Activated CD4-positive, alpha-beta T cell treated with anti-CD3 and anti-CD28 coated beads, Interleukin-2, amount 50 U/mL, for 48 hours (primary cell): ENCODE data around the gene GATD1.
A peak's percentile ranks its signal among the peaks of the same experiment; 100 is the strongest.

ENCODE experiments used
- DNase-seq, 2 experiments: peaks; one replicate each; pipeline ENCODE4 v3.0.0-alpha.2; 2020

GATD1 gene

DNA sequence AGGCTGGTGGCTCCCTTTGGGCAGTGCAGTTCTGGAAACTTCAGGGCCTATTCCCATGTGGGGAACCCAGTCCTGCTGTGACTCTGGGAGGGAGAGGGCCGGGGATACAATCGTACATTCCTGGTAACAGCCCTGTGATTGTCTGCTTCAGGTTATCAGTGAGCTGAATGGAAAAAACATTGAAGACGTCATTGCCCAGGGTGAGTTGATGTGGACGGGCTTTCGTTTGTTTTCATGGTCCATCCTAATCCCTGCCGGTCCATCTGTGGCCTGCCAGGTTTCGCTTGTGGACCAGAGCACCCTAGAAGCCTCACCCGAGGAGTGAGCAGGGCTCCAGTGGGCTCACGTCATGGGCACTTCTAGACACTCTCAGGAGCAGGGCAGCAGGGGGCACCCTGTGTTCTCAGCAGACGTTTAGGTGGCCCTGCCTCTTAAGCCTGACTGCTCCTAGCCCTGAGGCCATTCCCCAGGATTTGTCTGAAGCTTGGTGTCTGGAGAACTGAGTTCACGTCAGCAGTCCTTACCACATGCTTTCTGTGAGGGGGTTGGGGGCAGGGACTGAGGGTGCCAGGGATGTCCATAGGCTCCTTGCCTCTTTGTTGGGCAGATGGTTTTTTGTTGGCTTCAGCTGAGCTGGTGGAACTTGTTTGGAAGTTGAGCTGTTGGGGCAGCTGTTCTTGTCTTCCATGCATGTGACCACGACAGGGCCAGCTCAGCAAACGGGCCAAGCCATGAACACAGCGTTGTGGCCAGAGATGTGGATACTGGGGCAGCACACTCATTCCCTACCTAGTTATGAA, 34.4 kb upstream of the GATD1 start:
- no peak for DNase-seq

DNA sequence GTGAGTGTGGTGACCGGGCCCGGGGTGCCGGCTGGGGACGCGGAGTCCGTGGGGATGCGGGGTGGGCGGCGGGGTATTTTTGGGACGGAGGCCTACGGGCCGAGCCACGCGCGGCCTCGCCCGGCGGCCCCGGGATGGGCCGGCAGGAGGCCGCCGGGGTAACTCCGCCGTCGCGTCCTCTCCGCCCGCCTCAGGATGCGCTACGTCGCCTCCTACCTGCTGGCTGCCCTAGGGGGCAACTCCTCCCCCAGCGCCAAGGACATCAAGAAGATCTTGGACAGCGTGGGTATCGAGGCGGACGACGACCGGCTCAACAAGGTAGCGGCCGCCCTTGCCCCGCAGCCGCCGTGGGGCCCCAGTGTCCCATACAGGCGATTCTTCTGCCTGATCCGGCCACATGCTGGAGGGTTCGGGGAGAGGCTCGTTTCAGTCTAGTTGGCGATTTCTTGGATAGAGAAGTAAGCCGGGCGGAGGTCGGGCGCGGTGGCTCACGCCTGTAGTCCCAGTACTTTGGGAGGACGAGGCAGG, 32.8 kb upstream of the GATD1 start:
- no peak for DNase-seq

DNA sequence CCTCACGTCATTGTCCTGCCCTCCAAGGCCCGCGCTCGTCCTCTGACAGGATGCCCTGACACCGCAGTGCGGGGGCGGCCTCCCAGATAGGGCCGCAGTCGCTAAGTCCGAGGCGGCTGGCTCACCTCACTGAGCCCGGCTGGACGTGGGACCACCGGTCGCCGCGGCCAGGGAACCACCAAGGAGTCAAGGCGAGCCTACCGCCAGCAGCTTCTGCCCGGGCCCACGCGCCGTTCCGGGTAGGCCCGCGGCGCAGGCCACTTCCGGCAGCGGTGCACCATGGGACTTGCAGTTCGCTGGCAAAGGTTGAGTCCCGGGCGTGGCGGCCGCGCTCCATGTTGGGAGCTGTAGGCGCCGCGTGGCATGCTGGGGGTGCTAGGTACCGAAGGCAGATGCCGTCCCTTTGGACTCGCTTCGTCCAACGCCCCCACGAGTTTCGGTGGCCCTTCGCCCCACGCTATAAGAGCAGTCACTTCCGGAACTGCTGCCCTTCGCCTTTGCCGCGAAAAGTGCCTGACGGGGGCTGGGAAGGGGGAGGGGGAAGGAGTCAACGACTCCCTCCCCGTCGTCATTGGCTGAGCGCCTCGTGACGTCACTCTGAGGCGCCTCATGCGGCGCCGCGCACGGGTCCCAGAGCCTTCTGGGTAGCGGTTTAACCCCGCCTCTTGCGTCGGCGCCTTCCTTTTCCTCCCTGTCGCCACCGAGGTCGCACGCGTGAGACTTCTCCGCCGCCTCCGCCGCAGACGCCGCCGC, 32.2 kb upstream of the GATD1 start, which contains the start of gene RPLP2:
TSS of gene RPLP2 (plus strand) at position 681 of the 753 bp plus-strand sequence. CDS start 268 bp downstream, outside the sequence.
- DNase-seq: peak; percentile 98

DNA sequence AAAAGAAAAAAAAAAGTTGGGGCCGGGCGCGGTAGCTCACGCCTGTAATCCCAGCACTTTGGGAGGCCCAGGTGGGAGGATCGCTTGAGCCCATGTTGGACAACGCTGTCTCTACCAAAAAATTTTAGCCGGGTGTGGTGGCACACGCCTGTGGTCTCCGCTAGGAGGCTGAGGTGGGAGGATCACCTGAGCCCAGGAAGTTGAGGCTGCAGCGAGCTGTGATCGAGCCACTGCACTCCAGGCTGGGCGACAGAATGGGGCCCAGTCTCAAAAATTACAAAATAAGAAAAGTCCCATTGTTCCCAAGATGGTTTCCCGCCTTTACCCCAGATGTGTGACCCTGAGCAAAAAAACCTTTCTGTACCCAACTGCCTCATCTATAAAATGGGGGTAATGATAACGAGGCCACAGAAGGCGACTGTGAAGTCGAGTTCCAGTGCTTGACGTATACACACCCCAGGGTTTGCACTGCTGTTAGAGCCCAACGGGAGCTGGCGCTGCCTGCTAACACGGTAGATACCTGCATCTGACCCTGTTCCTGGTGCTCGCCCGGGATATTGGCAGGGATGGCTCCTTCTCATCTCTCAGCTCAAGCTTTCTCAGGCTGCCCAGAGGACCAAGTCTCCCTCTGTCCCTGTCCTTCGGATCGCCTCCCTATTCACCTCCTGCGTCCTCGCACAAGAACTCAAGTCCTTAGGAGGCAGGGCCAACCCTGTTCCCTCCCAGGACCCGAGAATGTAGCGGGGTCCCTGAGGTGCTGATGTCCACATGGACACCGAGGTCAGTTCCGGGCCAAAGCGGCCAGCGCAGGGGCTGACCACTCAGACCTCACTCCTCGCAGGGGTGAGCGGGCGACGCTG, 31.4 kb upstream of the GATD1 start:
- peak in 1 of 2 experiments; percentile 60 for DNase-seq

DNA sequence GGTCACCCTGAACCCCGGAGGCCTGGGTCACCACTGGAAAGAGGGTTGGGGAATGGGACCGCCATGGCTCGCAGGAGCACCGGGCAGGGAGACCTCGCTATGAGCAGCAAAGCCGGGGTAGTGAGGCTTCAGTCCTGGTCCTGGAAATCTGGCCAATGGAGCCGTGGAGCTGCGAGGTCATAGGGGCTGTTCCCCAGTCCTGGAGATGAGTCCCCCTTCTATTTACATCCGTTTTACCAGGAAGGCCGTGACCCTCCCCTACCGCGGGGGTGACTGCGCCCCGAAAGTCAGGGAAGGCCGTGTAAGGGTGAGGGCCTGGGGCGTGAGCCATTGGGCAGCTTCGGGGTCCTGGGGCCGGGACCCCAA, 27.3 kb upstream of the GATD1 start:
- DNase-seq: no peak

DNA sequence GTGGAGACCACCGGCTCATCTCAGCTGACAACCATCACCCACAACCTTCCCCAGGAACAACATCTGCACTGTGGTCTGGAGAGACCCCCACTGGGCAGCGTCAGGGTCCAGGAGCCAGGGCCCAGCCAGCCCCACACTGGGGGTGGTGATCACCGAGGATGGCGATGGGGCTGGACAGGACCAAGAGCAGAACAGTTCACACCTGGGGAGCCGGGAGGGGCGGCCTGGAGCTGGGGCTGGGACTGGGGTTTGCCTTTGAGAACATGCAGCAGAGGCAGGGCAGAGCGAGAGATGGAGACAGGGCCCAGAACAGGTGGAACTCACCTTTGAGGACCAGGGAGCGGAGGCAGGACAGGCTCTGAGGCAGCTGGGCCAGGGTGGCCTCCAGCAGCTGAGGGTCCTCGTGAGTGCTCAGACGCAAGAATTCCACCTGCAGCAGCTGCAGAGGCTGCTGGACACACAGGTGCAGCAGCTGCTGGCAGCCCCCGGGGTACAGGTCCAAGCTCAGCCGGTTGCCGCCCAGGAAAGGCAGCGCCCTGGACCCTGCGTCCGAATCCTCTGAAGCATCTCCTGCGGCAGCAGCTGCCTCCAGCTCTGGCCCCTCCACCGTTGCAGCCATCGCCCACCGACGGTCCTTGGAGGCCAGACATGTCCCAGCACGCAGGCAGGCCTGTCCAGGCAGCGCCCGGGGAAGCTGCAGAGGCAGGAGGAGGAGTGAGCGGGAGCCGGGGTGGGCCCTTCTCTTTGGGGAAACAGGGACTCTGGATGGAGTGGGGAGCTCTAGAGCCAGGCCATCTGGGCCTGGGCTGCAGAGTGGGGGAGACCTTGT, 26.7 kb upstream of the GATD1 start:
- no peak for DNase-seq

DNA sequence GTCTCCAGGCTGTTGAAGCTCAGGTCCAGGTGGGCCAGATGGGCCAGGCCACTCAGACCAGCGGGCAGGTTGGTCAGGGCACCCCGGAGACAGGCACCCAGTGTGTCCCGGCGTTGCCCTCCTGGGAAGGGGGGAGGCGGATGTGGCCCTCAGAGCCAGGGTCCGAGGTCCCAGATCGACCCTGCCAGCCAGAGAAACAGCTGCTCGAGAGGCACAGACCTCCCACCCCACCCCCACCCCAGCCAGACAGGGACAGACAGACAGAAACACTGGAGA, 26.1 kb upstream of the GATD1 start:
- DNase-seq: no peak

DNA sequence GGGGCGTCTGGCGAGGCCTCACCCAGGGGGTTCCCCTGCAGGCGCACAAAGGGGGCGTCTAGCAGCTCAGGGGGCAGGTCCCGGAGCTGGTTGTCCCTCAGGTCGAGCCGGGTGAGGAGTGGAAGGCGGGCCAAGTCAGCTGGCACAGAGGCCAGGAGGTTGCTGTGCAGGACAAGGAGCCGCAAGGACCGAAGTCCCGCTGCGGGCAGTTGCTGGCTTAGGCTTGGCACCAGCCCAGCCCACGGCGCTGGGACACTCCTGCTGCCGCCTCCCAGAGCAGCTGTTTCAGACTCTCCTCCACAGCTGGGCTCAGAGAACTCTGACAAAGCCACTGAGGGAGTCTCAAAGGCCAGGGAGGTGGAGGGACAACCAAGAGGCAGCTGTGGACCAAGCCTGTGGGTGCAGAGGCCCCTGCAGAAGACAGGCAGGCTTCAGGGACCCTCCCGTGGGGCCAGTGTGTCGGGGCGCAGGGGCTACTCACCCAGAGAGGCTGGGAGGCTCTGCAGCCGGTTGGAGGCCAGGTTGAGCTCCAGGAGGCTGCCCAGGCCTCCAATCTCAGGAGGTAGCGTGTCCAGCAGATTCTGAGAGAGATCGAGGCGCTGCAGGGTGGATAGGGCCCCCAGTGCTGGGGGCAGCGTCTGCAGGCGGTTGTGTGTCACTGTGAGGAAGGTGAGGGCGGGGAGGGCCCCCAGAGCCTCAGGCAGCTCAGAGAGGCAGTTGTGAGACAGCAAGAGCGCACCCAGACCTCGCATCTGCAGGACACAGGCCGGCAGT, 25.6 kb upstream of the GATD1 start:
- DNase-seq: no peak

DNA sequence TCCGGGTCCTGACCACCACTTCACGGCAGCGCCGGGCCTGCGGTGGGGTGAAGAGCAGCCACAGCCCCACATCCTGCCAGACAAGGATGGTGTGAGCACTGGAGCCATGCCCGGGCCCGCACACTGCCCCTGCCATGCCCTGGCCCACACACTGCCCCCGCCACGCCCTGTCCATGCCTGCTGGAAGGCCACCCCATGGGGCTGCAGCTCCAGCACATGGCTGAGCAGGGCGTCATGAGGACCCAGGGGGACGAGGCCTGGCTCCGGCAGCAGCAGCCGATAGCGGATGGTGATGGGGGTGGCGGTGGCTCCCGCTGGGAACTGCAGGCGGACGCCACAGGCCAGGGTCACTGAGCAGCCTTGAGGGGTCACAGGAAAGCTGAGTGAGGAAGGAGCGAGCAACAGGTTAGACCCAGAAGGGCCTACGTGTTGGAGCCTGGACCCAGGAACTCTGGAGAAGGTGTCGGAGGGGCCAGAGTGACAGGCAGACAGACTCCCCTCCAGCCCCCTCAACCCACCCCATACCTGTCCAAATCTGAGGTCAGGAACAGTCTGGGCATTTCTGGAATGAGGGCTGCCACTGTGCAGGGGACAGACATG, 24.8 kb upstream of the GATD1 start:
- DNase-seq: no peak

DNA sequence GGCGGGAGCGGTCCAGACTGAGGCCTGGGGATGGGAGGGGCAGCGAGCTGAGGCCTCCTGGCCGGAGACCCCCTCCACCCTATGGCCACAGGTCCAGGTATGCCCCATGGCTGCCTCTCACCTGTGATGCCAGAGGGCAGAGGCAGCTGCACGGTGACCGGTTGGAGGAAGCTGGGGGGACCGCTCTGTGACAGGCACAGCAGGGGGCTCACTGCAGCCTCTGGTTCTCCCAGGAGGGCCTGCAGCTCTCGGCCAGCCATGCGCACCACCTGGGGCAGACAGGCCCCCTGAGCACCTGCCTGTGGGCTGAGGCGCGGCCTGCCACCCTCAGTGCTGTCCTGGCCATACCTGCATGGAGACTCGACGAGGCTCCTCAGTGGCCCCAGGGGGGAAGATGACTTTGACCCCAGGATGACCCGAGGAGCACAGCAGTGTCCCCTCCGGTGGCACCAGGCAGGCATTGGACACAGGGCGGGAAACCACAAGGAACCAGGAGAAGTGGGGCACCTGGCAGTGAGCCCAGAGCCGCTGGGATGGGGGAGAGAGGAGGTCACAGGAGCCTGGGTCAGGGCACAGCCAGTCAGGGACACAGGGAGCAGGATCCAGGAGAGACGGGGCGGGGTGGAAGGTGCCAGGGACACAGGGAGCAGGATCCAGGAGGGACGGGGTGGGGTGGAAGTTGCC, 24.0 kb upstream of the GATD1 start:
- DNase-seq: no peak

DNA sequence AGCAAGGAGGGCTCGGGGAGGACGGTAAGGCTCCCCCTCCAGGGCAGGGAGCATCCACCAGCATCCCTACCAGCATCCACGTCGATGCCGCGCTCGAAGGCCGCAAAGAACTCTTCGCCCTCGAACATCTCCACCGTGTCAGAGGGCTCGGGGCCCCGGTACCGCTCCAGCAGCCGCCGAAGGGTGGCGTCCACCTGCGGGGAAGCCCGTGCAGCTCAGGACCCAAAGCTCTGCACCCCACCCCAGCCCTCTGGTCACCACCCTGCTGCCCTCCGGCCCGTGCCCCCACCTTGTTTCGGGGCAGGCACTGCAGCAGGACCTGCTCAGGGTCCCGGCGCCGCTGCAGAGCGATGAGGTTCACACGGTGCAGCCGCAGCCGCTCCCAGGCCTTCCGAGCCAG, 23.2 kb upstream of the GATD1 start:
- no peak for DNase-seq

DNA sequence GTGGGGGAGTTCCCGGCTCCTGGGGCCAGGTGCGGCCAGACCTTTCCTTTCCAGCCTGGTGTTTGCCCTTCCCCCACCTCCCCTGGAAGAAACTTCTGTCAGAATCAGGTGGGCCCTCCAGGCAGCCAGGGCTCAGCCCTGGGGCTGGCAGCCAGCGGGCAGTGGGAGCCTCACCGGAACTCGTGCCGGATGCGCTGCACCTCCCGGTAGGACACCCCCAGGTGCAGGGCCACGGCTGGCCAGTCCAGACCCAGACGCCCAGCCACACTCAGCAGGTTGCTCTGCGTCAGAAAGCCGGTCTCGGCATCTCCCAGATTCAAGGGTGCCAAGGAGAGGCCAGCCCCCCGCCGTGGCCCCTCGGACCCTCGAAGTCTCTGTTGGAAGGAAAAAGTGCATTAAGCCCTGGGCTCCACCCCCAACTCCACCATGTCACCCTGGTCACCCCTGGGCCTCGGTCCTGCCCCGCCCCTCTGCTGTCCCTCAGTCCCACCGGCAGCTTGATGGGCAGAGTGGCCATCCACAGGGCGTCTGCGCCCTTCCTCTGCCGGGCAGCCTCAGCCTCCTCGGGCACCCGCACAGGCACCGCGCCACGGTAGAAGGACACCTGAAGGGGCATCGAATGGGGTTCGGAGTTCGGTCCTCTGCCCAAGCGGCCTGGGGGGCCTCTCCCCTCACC, 22.5 kb upstream of the GATD1 start:
- DNase-seq: no peak

DNA sequence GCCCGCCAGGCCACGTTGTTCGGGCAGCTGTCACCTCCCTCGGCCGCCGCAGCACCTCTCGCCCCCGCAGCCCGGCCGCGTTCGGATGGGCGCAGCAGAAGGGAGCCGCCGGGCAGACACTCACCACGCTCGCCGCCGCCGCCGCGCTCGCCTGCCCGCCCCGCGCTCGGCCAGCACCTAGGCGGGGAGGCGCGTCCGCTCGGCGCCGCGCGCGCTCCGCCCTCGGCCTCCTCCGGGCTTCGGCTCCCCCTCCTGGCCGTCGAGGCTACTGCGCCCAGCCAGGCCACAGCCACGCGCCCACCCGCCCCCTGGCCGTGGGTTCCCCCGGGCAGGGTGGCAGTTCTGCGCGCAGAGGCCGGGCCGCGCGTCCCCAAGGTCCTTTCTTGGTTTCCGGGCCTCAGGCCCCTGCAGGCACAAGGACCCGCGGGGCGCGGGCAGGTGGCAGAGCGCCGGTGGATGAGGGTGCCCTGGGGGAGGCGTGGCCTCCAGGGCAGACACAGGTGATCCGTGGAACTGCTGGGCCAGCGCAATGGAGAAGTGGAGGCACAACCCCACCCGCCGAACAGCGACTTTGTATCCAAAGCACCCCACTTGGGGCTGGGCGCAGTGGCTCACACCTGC, 20.9 kb upstream of the GATD1 start, which contains the start of gene SLC25A22:
TSS of gene SLC25A22 (minus strand) at position 189 of the 621 bp plus-strand sequence. CDS start 3,275 bp downstream, outside the sequence.
- DNase-seq: peak; percentile 87 to 88

DNA sequence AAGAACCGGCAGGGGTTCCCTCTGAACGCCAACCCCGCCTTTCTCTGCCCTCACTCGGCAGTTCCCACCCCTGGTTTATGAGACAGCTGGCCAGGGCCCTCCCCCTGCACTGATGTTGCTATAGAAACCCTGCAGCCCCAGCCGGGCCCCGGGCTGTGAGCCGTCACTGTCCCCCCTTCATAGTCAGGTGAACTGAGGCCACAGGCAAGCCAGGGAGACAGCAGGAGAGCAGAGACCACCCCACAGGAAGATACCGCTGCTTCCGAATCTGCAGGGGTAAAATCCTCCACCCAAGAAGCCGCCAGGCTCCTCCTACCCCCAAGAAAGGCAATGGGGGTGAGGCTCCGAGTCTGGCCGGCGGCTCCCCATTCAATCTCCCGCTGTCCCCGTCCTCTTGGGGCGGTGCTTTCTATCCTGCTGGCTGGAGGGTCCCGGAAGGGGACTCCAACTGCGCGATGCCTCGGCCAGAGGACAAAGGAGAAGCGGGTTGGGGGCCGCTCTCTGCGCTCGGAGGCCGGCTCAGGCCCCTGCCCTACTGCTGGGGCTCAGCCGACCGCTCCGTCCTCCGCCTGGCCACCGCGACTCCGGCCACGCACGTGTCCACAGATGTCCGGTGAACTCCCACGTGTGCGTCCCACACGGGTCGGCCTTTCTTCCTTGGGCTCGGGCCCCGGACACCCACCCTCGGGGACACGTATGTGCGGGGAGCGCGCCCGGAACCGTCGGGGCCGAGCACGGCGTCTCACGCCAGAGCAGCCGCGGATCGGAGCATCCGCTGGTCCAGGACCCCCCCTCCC, 20.2 kb upstream of the GATD1 start:
- peak; percentile 76 to 82 for DNase-seq

DNA sequence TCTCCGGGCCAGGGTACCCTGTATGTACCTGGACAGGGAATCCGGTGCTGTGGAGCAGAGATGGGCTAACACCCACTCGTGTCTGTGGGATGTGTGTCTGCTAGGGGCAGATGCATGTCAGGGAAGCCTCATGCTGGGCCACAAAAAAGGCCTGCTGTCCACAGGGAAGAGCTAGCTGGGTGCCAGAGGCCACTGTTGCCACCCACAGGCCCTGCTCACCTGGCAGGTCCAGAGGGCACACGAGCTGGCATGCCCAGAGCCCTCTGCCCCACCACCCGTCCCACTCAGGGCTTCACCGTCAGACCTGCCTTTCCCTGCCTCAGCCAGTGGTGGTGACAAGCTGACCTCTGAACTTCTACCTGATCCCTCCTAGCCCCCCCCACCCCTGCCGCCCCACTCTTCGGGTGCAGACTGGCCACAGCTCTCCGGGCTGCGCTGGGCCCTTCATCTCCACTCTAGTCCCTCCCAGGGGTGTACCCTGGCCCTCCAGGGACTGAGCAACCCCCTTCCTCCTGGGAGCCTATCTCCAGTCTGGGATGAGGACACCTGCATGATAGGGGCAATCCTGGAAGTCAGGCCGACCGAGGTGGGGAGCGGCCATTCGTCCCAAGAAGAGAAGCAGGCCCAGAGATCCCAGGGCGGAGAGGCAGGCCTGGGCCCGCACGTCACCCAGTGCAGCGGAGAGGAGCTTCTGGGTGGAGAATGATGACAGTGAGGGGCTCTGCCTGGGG, 19.4 kb upstream of the GATD1 start:
- no peak for DNase-seq

DNA sequence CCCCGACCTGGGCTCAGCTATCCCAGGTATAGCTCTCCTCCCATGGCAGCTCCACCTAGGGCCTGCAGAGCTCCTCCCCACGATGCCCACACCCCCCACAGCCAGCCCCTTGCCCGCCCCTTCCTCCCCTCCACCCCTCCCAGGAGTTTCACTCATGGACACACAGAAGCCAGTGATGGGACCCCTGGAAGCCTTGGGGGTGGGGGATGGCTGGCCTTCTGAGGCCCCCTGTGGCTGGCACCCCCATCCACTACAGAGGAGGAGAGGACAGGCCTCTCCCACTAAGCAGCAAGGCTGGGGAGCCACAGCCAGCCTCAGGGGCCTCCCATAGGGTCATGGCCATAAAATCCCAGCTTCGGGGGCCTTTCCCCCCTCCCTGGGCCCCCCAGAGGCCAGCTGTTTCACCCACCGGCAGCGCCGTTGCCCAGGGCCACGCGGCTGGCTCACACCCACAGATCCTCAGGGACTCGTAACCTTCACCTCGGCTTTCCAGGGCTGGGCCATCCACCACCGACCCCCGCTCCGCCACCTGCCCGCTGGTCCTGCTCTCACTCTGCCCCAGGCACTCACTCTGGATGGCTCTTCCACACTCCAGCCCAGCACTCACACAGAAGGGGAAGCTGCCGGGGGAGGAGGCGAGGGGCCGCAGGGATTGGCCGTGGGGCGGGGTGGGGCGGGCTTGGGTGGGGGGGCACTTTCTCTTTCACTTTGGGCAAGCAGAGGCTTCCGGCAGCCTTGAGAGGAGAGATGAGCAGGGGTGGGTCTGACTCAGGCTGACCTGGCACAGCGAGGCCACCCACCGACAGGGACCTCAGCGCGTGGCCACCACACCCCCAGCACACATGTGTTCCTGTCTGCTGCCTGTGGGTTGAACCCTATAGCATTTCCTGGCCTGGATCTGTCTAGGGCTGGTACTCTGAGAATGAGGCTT, 18.6 kb upstream of the GATD1 start:
- DNase-seq: peak; percentile 87 to 88
